ENCODE data around the gene COL4A6. TPM values are rescaled to one million over a fixed set of nuclear protein-coding genes. Genes with fewer than 3 reads are reported as not detected.
"Not testable (repeated sequence)": the region's sequence is repeated elsewhere in the genome, so short reads cannot be mapped to it uniquely, and the experiment has no call there.

COL4A6 gene
- polyA plus RNA-seq, 1 donor: 6.8 TPM

DNA sequence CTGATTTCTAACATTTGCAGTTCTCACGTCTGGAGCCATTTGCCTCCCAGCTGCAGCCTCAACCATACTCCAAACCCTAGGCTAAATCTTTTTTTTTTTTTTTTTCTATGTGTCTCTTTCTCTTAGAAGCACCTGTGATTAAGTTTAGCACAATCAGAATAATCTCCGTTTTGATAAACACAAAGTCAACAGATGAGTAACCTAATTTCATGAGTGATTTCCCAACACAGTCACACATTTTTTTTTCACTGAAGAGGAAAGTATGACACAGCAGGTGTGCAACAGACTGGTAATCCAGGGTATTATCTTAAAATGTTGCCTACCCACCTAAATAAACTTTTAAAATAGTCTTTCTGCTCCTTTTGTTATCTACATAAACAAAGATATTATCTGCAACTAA is 62.6 kb downstream of the COL4A6 start:
- not testable (repeated sequence) for H3K36me3 ChIP-seq (ENCODE audit: control insufficient read depth, insufficient read depth, low read length); H3K27ac ChIP-seq (ENCODE audit: low read length); H3K27me3 ChIP-seq (ENCODE audit: control insufficient read depth, insufficient read depth, low read length); H3K4me1 ChIP-seq (ENCODE audit: control insufficient read depth, insufficient read depth, low read length); H3K9me3 ChIP-seq (ENCODE audit: control insufficient read depth, low read depth, low read length); DNase-seq; H3K4me3 ChIP-seq (ENCODE audit: low read length)
- WGBS (ENCODE audit: insufficient coverage, low lambda C conversion rate): 56% methylated on average over 1 of the region's 2 CpGs

- H3K36me3 ChIP-seq (ENCODE audit: control insufficient read depth, insufficient read depth, low read length): no peaks in the 10 kb centered on the region
- no peak for DNase-seq
- no peaks in the 10 kb centered on the region for H3K27me3 ChIP-seq (ENCODE audit: control insufficient read depth, insufficient read depth, low read length)
- H3K4me3 ChIP-seq (ENCODE audit: low read length): no peak overlapping the region
- no peak overlapping the region for H3K27ac ChIP-seq (ENCODE audit: low read length)
- no CpG with 5 or more reads among the region's 1 CpG for WGBS (ENCODE audit: insufficient coverage, low lambda C conversion rate)
- H3K4me1 ChIP-seq (ENCODE audit: control insufficient read depth, insufficient read depth, low read length): no peaks in the 10 kb centered on the region
- no peaks in the 10 kb centered on the region for H3K9me3 ChIP-seq (ENCODE audit: control insufficient read depth, low read depth, low read length)
These were observed 71.4 kb downstream of the COL4A6 start for GRCh38 chrX:108366644-108367406.

GRCh38 chrX:108362026-108362425 is 76.2 kb downstream of the COL4A6 start:
- no peak overlapping the region for H3K4me3 ChIP-seq (ENCODE audit: low read length)
- H3K4me1 ChIP-seq (ENCODE audit: control insufficient read depth, insufficient read depth, low read length): no peaks in the 10 kb centered on the region
- H3K27me3 ChIP-seq (ENCODE audit: control insufficient read depth, insufficient read depth, low read length): no peaks in the 10 kb centered on the region
- no peak overlapping the region for H3K27ac ChIP-seq (ENCODE audit: low read length)
- H3K9me3 ChIP-seq (ENCODE audit: control insufficient read depth, low read depth, low read length): no peaks in the 10 kb centered on the region
- no CpG with 5 or more reads among the region's 1 CpG for WGBS (ENCODE audit: insufficient coverage, low lambda C conversion rate)
- no peaks in the 10 kb centered on the region for H3K36me3 ChIP-seq (ENCODE audit: control insufficient read depth, insufficient read depth, low read length)
- DNase-seq: peak; percentile 30 to 72

DNA sequence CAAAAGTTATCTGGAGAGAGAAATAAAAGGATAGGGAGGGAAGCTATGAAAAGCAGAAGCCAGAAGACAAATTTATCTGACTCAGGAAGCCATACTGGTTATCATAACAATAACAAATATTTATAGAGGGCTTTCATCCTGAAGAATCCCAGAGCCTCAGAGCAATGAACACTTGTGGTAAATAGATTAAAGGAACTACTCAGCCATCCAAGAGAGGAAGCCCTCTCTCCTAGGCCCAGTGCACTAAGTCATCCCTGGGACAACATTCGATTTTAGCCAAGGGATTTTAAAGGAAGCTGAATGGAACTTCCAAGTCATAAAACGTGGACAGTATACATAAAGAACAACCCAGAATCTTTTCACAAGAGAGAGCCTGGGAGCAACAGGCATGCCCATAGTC is 76.9 kb downstream of the COL4A6 start:
- Histone ChIP-seq H3K9me3 (ENCODE audit: control insufficient read depth, low read depth, low read length) (no peaks in the 10 kb centered on the region), H3K4me3 (ENCODE audit: low read length) (no peak overlapping the region), H3K36me3 (ENCODE audit: control insufficient read depth, insufficient read depth, low read length) (no peaks in the 10 kb centered on the region), H3K4me1 (ENCODE audit: control insufficient read depth, insufficient read depth, low read length) (no peaks in the 10 kb centered on the region), H3K27me3 (ENCODE audit: control insufficient read depth, insufficient read depth, low read length) (no peaks in the 10 kb centered on the region), H3K27ac (ENCODE audit: low read length) (no peak overlapping the region)
- DNase-seq: no peak
- no CpG with 5 or more reads among the region's 2 CpGs for WGBS (ENCODE audit: insufficient coverage, low lambda C conversion rate)

DNA sequence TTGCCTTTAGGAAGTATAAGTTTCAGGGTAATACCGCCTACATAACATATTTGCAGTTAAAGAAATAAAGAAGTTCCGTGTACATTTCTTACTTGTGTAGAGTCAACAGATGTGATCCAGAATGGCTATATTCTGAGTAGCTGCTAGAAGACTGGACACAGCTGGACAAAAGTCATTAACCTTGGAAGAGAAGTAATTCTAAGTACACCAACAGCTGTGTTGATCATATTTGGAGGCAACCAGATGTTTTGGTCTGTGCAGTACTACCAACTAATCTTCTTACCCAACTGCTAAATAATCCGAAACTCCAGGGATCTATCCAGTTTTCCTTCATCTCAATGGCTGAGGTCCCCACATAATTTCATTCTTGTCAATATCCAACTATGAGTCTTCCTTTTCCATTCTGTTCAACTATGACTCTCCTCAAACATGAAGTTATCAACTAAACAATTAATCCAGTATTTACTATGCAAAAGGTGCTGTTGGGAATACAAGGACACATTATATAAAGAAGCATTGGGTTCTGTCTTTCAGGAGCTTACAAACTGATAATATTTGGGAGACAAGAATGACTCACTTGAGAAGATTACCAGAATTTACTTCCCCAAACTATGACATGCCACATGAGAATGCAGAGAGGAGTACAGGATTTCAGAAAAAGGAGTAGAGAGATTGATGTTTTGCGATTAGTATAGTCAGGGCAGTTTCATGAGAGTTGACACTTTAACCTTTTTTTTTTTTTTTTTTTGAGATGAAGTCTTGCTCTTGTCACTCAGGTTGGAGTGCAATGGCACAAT is 78.2 kb downstream of the COL4A6 start:
- no peak for DNase-seq

GRCh38 chrX:108353452-108353851 is 84.8 kb downstream of the COL4A6 start:
- DNase-seq: no peak
- H3K4me3 ChIP-seq (ENCODE audit: low read length): no peak overlapping the region
- WGBS (ENCODE audit: insufficient coverage, low lambda C conversion rate): no CpG with 5 or more reads among the region's 1 CpG
- no peaks in the 10 kb centered on the region for H3K36me3 ChIP-seq (ENCODE audit: control insufficient read depth, insufficient read depth, low read length)
- no peaks in the 10 kb centered on the region for H3K4me1 ChIP-seq (ENCODE audit: control insufficient read depth, insufficient read depth, low read length)
- no peaks in the 10 kb centered on the region for H3K27me3 ChIP-seq (ENCODE audit: control insufficient read depth, insufficient read depth, low read length)
- no peaks in the 10 kb centered on the region for H3K9me3 ChIP-seq (ENCODE audit: control insufficient read depth, low read depth, low read length)
- no peak overlapping the region for H3K27ac ChIP-seq (ENCODE audit: low read length)

More for the DNA sequence above, 78.2 kb downstream of the COL4A6 start:
- H3K27me3 ChIP-seq (ENCODE audit: control insufficient read depth, insufficient read depth, low read length): no peaks in the 10 kb centered on the region
- H3K9me3 ChIP-seq (ENCODE audit: control insufficient read depth, low read depth, low read length): no peaks in the 10 kb centered on the region
- H3K27ac ChIP-seq (ENCODE audit: low read length): no peak overlapping the region
- no peak overlapping the region for H3K4me3 ChIP-seq (ENCODE audit: low read length)
- H3K4me1 ChIP-seq (ENCODE audit: control insufficient read depth, insufficient read depth, low read length): no peaks in the 10 kb centered on the region
- WGBS (ENCODE audit: insufficient coverage, low lambda C conversion rate): no CpG with 5 or more reads among the region's 4 CpGs
- H3K36me3 ChIP-seq (ENCODE audit: control insufficient read depth, insufficient read depth, low read length): no peaks in the 10 kb centered on the region

DNA sequence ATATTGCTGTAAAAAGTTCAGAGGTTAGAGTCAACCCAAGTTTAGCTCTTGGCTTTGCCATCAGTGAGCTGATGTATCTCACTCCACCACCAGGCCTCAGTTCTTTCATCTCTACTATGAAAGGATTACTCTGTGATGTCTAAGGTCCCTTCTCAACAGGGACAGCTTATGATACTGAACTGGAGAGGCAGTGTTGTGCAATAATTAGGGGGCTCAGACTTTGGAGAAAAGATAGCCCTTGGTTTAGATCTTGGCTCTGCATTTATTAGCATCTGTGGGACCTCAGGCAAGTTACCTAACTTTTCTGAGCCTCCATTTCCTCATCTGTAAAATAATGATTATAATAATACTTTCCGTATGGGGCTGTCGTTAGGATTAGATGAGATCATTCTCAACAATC is 89.0 kb downstream of the COL4A6 start:
- H3K4me1 ChIP-seq (ENCODE audit: control insufficient read depth, insufficient read depth, low read length): no peaks in the 10 kb centered on the region
- no peaks in the 10 kb centered on the region for H3K9me3 ChIP-seq (ENCODE audit: control insufficient read depth, low read depth, low read length)
- no peak for DNase-seq
- no peaks in the 10 kb centered on the region for H3K36me3 ChIP-seq (ENCODE audit: control insufficient read depth, insufficient read depth, low read length)
- H3K4me3 ChIP-seq (ENCODE audit: low read length): no peak overlapping the region
- WGBS (ENCODE audit: insufficient coverage, low lambda C conversion rate): no CpG with 5 or more reads among the region's 2 CpGs
- H3K27ac ChIP-seq (ENCODE audit: low read length): no peak overlapping the region
- H3K27me3 ChIP-seq (ENCODE audit: control insufficient read depth, insufficient read depth, low read length): no peaks in the 10 kb centered on the region

DNA sequence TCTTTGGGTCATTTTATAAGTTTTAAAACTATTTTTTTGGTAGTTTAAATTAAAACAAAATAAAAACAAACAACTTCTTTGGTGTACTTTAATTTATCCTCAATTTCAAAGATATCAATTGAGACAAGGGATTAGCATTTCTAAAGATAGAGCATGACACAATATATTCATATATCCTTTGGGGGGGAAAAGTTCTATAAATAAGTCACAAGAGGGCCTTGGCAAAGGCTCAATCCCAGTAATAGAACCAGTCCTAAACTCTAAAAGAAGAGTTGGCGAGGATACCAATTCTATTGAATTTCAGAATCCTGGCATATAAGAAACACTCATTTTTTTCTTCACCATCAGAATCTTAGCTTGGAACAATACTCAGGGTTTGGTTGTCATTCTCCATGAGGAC is 89.7 kb downstream of the COL4A6 start:
- H3K4me1 ChIP-seq (ENCODE audit: control insufficient read depth, insufficient read depth, low read length): no peaks in the 10 kb centered on the region
- DNase-seq: no peak
- no peaks in the 10 kb centered on the region for H3K27me3 ChIP-seq (ENCODE audit: control insufficient read depth, insufficient read depth, low read length)
- no peak overlapping the region for H3K27ac ChIP-seq (ENCODE audit: low read length)
- no peaks in the 10 kb centered on the region for H3K9me3 ChIP-seq (ENCODE audit: control insufficient read depth, low read depth, low read length)
- no peak overlapping the region for H3K4me3 ChIP-seq (ENCODE audit: low read length)
- no peaks in the 10 kb centered on the region for H3K36me3 ChIP-seq (ENCODE audit: control insufficient read depth, insufficient read depth, low read length)
- WGBS (ENCODE audit: insufficient coverage, low lambda C conversion rate): no CpG with 5 or more reads among the region's 1 CpG

DNA sequence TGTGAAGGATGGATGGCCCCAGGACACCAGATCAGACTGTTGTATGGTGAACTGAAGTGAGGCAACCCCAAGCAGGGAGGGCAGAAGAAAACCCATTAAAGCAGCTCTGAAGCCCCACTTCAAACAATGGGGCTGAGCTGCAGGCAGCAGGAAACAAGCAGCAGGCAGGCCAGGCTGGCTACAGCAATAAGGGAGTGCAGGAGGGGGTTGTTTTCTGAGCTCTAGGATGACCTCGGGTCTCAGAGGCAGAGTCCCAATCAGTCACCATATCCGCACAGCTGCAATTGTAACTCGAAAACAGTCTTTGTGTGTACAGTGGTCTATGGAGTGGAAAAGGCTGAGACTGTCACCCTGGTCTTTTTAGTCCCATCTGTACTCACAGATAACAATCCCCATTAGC is 90.4 kb downstream of the COL4A6 start:
- Histone ChIP-seq H3K27ac (ENCODE audit: low read length) (no peak overlapping the region), H3K36me3 (ENCODE audit: control insufficient read depth, insufficient read depth, low read length) (no peaks in the 10 kb centered on the region), H3K27me3 (ENCODE audit: control insufficient read depth, insufficient read depth, low read length) (no peaks in the 10 kb centered on the region), H3K4me1 (ENCODE audit: control insufficient read depth, insufficient read depth, low read length) (no peaks in the 10 kb centered on the region), H3K9me3 (ENCODE audit: control insufficient read depth, low read depth, low read length) (no peaks in the 10 kb centered on the region), H3K4me3 (ENCODE audit: low read length) (no peak overlapping the region)
- no peak for DNase-seq
- WGBS (ENCODE audit: insufficient coverage, low lambda C conversion rate): no CpG with 5 or more reads among the region's 3 CpGs

DNA sequence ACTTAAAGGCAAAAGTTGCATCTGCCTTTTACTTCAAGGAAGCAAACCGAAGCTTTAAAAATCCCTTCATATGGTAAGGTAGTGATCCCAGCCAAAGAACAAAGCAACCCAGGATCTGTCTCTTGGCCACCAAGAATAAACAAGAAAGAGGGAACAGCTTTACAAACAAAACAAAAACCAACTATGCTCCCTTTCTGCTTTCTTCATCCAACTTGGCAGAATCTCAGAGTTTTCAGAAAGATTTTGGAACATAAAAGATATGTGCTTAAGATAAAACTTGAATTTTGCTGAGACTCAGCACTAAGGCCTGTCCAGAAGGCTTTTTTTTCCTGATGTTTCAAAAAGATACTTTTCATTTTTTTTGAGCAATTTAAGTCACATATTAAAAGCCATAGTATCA is 94.0 kb downstream of the COL4A6 start:
- H3K27ac ChIP-seq (ENCODE audit: low read length): no peak overlapping the region
- no peaks in the 10 kb centered on the region for H3K9me3 ChIP-seq (ENCODE audit: control insufficient read depth, low read depth, low read length)
- no CpG with 5 or more reads among the region's 1 CpG for WGBS (ENCODE audit: insufficient coverage, low lambda C conversion rate)
- H3K4me1 ChIP-seq (ENCODE audit: control insufficient read depth, insufficient read depth, low read length): no peaks in the 10 kb centered on the region
- no peaks in the 10 kb centered on the region for H3K27me3 ChIP-seq (ENCODE audit: control insufficient read depth, insufficient read depth, low read length)
- H3K4me3 ChIP-seq (ENCODE audit: low read length): no peak overlapping the region
- DNase-seq: no peak
- no peaks in the 10 kb centered on the region for H3K36me3 ChIP-seq (ENCODE audit: control insufficient read depth, insufficient read depth, low read length)
